ENCODE results near the gene VHLL.
"Not testable (repeated sequence)": the region's sequence is repeated elsewhere in the genome, so short reads cannot be mapped to it uniquely, and the experiment has no call there.

VHLL gene

DNA sequence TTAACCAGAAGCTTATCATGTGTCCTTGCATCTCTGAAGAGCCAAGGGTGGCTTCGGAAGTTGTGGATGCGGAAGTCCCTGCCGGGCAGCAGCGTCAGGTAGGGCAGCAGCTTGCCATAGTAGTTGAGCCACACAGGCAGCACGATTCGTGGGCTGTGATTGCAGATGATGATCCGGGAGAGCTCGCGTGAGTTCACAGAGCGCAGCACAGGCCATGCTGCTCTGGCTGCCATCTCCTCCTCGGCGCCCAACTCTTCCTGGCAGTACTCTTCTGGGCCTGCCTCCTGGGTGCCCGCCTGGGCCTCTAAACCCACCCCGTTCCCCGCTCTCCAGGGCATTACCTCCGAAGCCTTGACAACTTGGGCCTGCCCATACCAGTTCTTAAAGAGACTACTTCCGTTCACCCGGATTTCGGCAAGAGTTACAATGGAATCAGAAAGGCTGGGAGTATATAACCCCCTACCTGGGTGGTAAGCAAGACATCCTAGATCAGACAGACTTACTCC is at the start of gene VHLL:
VHLL (minus strand) TSS at position 456 of the 506 bp plus-strand sequence; CDS start at position 338, 118 bp downstream.
- no peak for DNase-seq (ENCODE audit: low read depth)

DNA sequence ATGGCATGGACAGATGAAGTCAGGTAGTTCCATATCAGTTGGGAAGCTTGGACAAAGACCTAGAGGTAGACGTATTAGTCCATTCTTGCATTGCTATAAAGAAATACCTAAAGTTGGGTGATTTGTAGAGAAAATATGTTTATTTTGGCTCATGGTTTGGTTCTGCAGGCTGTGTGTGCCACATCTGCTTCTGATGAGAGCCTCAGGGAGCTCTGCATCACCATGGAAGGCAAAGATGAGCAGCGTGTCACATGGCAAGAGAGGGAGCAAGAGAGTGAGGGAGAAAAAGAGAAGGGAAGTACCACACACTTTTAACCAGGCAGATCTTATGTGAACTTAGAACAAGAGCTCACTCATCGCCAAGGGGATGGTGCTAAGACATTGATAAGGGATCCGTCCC is 48.2 kb upstream of the VHLL start:
- DNase-seq (ENCODE audit: low read depth), result no peak

GRCh38 chr1:156346636-156347035 is 47.5 kb upstream of the VHLL start:
- no peak for DNase-seq (ENCODE audit: low read depth)

DNA sequence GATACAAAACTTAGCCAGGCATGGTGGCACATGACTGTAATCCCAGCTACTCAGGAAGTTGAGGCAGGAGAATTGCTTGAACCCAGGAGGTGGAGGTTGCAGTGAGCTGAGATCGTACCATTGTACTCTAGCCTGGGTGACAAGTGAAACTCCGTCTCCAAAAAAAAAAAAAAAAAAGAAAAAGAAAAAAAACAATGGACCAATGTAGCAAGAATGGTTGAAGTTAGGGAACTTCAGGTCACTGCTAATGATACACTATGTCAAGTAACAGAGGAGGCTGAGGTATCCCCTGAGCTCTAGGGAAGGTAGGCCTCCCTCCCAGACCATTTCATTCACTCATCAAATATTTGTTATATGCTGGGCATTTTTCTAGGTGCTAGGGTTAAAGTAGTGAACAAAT is 46.9 kb upstream of the VHLL start:
- not testable (repeated sequence) for DNase-seq (ENCODE audit: low read depth)

GRCh38 chr1:156344409-156344808 is 45.3 kb upstream of the VHLL start:
- no peak for DNase-seq (ENCODE audit: low read depth)

- DNase-seq (ENCODE audit: low read depth), result no peak
Observed at GRCh38 chr1:156342166-156342955, 43.3 kb upstream of the VHLL start.

- DNase-seq (ENCODE audit: low read depth), result peak; percentile 97
Observed at GRCh38 chr1:156338180-156338976, 39.3 kb upstream of the VHLL start, which contains the start of the genes CCT3 and TSACC. TSS of gene CCT3 (minus strand) at chr1:156338292. CDS start at chr1:156338184, 108 bp downstream. TSS of gene TSACC (plus strand) at chr1:156338526. CDS start at chr1:156339758, 1,232 bp downstream.

- DNase-seq (ENCODE audit: low read depth), result no peak
Observed at GRCh38 chr1:156337888-156338179, 38.7 kb upstream of the VHLL start.

DNA sequence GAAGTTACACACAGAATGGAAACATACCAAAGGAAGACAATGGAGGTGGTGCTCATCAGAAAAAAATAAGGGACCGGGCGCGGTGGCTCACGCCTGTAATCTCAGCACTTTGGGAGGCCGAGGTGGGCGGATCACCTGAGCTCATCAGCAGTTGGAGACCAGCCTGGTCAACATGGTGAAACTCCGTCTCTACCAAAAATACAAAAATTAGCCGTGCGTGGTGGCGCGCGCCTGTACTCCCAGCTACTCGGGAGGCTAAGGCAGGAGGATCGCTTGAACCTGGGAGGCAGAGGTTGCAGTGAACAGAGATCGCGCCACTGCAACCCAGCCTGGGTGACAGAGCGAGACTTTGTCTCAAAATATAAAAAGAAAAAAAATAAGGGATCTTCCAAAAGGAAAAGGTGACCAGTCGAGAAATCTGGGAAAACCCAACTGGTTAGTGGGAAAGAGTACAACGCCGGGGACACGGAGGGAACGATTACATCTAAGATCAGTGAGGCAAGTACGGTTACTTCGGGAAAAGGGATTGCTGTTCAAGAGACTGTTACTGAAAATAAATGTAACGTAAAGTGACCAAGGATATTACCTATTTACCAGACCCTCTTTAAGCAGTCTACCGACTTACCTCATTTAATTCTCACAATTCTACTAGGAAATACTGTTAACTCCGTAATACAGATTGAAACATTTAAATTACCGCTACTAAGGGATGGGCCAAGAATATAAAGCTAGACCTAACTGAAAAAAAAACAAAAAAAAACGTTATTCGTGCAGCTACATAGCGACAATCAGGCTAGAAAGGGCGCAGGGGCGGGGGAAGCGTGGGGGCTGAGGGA is 38.2 kb upstream of the VHLL start:
- no peak for DNase-seq (ENCODE audit: low read depth)

- DNase-seq (ENCODE audit: low read depth), result no peak
Observed at GRCh38 chr1:156336242-156336641, 37.1 kb upstream of the VHLL start.

DNA sequence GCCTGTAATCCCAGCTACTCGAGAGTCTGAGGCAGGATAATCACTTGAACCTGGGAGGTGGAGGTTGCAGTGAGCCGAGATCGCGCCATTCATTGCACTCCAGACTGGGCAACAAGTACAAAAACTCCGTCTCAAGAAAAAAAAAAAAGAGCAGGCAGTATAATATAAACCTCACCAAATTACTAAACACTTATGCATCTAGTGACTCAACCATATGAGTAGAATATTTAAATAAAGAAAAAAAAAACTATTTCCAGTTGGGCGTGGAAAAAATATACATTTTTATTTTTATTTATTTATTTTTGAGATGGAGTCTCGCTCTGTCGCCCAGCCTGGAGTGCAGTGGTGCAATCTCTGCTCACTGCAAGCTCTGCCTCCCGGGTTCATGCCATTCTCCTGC is 24.1 kb upstream of the VHLL start:
- DNase-seq (ENCODE audit: low read depth), result not testable (repeated sequence)

GRCh38 chr1:156320560-156320959 is 21.5 kb upstream of the VHLL start:
- no peak for DNase-seq (ENCODE audit: low read depth)

- DNase-seq (ENCODE audit: low read depth), result no peak
Observed at GRCh38 chr1:156319664-156320063, 20.6 kb upstream of the VHLL start.

- no peak for DNase-seq (ENCODE audit: low read depth)
Observed at GRCh38 chr1:156316909-156317308, 17.8 kb upstream of the VHLL start.

GRCh38 chr1:156310962-156311361 is 11.9 kb upstream of the VHLL start:
- DNase-seq (ENCODE audit: low read depth), result no peak

DNA sequence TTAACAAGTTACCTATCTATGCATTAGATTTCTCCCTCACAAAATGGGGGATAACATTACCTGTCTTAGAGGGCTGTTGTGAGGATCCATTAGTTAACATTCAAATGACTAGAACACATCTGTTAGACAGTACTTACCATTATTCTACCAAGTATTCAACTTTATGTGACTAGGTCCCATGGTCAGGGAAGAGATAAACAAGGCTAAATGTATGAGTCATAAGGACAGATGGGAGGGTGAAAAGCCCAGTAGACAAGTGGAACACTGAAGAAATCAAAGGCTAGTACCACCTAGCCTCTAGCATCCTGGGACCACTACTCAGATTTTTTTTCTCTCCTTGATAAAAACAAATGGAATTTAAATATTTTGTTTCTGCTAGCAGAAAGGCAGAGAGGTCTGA is 9.0 kb upstream of the VHLL start:
- DNase-seq (ENCODE audit: low read depth), result no peak

- DNase-seq (ENCODE audit: low read depth), result no peak
Observed at GRCh38 chr1:156305215-156305614, 6.1 kb upstream of the VHLL start.

- DNase-seq (ENCODE audit: low read depth), result no peak
Observed at GRCh38 chr1:156303241-156303640, 4.1 kb upstream of the VHLL start.

DNA sequence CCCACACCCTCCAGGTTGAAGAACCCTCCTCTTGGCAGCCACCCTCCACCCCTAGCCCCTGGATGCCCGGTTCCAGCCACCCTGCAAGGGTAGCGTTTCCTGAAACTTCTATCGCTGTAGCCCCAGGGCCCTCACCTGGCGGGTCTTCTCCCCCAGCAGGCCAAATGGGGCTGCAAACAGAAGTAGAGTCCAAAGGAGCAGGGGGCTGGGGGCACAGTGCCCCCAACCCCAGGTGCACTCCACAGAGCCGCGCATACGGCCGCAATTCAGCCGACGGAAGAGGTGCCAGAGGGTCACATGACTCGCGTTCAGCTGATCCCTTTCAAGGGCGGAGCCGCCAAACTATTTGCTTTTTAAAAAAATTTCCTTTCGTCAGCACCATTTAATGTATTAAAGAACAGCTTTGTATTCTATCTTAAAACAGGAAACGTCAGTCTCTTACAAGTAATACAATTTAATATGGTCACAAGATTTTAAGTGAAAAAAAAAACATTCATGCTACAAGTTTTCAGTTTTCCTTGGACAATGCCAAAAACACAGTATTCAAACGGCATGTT is 3.6 kb downstream of the VHLL start, which contains the start of gene GLMP:
GLMP (minus strand) TSS at position 289 of the 557 bp plus-strand sequence; CDS start at position 255, 34 bp downstream.
- peak; percentile 17 for DNase-seq (ENCODE audit: low read depth)

GRCh38 chr1:156293895-156294294 is 5.2 kb downstream of the VHLL start:
- no peak for DNase-seq (ENCODE audit: low read depth)

DNA sequence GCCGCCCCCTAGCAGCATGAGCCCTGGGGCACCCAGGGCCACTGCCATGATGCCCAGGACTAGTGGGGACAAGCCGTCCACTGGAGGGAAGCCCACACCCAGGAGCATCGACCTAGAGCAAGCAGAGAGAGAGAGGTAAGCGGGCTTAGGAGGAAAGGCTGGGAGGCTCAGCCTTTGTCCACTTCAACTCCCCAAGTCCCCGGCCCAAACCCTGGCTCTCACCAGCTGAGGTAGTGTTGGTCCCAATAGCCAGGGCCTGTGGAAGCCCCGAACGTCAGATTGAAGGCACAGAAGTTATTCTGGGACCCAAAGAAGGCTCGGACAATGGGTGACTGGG is 6.0 kb downstream of the VHLL start:
- DNase-seq (ENCODE audit: low read depth), result no peak
